GM19023 (cell line): ENCODE results near the gene NTM.

ENCODE experiments used
- ATAC-seq: cut with Tn5 transposase; IDR thresholded peaks from one replicate; pipeline ENCODE4 v1.9.1; 2021; ENCODE audit warnings: mild to moderate bottlenecking, moderate library complexity; ENCODE audit not compliant: unreplicated experiment

NTM gene

DNA sequence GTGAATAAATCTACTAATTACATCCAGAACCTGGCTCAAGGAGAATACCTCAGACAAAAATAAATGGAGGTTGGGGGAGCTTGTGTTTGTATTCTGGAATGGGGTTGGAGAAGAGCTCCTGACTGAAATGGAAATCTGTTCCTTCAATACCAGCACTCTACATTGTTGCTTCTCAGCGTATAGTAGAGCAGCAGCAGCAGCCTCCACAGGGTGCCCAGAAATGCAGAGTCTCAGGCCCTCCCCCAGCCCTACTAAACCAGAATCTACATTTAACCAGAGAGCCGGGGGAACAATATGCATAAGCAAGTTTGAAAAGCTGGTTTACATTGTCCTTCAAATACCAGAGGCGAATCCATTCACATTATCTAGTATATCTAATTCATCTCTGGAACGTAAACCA, 474.8 kb downstream of the NTM start:
- ATAC-seq: no peak

GRCh38 chr11:131849485-131849884, 479.1 kb downstream of the NTM start:
- ATAC-seq: no peak

DNA sequence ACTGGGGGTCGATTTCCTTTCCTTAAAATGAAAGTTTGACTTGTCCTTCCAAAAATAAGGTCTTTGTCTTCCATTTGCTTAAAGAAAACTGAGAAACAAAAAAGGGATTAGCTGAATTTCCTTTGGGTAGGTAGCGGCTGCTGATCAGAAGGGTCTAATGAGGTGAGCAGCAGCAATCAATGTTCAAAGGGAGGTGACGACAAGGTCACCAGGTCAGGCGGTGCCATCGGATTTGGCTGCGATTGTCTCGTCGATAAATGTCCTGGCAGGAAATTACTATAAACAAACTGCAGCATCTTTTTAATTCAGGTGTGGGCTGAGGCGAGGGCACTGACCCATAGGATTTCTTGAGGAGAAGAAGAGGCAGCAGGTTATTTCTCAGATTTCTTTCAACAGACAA, 480.1 kb downstream of the NTM start:
- no peak for ATAC-seq

DNA sequence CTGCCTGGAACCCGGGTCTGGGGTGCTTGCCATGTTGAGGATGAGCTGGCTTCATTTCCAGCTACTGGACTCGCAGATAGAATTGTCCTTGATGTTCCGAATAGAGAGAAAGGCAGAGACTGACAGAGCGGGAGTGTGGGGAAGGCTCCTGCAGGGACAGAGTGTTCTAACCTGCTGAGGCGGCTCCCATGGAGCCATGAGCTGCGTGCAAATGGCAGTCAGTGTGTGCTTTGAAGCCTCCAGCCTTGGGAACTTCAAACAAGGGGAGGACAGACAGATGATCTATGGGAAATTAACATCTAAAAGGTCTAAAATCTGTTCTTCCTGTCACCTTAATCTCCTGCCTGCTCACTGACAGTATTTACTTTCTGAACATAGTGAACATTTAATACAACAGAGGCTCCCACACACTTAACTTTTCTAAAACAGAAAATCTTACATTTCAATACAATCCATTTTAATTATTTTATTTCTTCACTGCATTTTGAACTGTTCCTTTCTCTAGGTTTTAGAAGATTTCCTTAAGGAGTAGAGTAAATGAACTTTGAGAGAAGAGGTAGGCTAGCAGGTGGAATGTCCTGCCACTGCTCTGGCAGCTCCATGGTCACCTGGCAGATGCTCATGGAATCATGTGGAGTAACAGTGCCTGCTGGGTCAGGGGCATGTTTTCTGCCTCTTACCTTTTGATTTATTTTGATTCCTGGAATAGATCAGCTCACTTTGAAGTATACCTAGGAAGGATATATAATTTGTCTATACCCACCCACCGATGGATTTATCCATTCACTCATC, 481.7 kb downstream of the NTM start:
- no peak for ATAC-seq

DNA sequence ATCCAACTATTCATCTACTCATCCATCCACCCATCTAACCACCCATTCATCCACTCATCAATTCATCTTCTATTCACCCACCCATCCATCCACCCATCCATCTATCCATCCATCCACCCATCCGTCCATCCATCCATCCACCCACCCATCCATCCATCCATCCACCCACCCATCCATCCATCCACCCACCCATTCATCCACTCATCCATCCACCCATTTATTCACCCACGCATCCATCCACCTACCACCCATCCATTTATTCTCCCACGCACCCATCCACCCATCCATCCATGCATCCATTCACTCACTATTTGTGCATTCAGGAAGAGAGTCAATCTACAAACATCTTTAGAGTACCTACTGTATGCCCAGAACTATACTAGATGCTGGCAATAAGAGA, 482.3 kb downstream of the NTM start:
- ATAC-seq: no peak

DNA sequence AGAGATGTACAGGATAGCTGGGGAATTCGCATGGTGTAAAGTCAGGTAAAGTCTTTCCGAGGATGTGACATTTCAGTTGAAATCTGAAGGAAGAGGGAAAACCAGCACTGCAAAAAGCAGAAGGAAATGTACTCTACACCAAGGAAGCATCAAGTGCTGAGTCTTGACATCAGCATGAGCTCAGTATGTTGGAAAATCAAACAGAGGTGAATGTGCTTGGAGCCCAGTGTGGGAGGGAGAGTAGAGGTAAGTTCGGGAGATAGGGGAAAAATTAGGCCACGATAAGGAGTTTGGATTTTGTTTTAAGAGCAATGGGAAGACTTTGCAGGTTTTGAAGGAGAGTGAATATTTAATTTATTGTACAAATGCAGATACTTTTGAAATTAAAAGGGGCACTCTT, 484.0 kb downstream of the NTM start:
- ATAC-seq: no peak

GRCh38 chr11:131855320-131855719, 484.9 kb downstream of the NTM start:
- no peak for ATAC-seq

DNA sequence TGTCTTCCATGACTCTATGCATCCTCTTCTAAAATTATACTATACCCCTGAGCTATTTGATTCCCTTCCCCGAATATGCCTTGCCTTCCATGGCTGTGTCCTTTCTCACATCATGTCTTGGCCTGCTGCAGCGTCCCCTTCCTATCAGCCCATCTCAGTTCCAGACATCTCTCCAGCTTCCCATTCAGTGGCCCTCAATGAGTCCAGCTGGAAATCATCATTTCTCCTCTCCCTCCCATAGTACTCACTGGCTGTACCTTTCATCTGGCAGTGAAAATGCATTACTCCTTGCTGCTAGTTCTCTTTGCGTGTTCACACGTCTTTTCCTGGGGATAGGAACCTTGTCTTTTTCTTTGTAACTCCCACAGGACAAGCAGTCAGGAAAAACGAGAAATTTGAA, 486.8 kb downstream of the NTM start:
- ATAC-seq: no peak

- ATAC-seq: no peak
Observed at GRCh38 chr11:131858505-131858904, 488.1 kb downstream of the NTM start.

DNA sequence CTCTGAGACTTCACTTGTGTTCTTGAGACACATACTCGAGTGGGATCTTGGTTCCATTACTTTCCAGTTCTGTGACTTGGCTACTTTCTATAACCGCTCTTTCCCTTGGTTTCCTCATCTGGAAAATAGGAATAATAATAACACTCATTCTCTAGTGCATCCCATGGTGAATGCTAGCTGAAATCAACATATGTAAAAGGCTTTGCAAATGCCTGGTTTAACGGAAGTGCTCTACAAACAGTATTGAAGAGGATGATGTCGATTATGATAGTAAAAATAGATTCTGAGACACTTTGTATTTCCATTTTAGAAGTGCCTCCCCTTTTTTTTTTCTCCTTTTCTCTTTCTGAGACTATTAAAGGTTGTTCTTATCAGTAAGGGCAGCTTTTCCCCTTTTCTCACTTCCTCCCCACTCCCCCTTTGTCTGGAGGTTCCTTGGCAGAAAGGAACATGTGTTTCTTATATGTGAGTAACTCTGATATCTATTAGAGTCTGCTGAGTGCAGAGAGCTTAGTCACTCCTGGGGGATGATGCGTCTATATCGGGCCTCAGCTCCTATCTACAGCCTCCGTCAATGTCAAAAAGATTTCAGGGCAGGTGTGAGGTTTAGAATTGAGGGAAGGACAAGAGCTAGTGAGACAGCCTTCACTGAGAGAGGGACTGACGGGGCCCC, 489.3 kb downstream of the NTM start:
- no peak for ATAC-seq

DNA sequence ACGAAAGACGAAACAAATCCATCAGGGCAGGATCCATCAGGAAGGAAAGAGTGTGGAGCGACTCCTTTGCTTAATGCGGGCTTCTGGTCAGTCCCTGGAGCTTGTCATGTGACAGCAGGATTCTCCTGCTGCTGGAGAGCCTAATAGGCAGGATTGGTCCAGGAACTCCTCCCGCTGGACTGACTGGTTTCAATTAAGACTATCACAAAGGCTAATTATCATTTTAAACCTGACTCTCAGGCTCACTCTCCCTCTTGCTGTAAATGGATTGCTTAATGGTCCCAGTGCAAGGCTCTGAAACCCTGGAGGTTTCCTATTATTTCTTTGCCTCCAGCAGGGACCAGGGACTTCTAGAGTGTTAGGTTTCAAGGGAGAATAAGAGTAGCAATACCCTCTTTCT, 493.8 kb downstream of the NTM start:
- no peak for ATAC-seq

GRCh38 chr11:131865860-131866259, 495.4 kb downstream of the NTM start:
- no peak for ATAC-seq

- ATAC-seq: no peak
Observed at GRCh38 chr11:131866535-131867400, 496.4 kb downstream of the NTM start.

DNA sequence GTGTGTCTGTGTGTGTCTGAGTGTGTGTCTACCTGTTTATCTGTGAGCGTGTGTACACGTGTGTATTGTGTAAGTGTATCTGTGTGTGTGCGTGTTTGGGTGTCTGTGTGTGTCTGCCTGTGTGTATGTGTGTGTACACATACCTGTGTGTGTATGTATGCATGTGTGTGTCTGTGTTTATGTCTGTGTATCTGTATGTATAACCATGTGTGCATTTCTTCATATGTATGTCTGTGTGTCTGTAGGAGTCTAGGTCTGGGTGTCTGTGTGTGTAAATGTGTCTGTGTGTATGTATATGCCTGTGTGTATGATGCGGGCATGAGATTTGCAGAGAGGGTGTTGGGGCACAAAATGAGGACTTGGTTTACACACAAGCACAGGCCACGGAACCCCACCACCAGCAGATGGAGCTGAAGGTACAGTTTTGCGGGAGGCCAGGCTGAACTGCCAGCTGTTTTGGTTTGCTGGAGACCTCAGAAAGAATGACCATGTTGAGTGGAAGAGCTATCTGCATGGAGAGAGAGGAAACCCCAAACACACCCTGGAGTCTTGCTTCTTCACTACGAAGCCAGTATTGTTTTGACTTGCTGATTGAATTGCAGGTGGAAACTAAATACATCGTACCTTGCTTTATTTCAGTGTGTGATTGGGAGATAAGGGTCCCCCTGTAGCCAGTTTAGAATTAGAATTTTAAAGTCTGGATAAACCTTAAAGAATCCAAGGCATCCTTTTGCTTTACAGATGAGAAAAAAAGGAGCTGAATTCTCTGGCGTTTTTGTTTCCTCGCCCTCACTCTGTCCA, 497.2 kb downstream of the NTM start:
- ATAC-seq: peak; percentile 75

GRCh38 chr11:131868629-131869507, 498.5 kb downstream of the NTM start:
- no peak for ATAC-seq

GRCh38 chr11:131870305-131870704, 499.9 kb downstream of the NTM start:
- ATAC-seq: no peak

GRCh38 chr11:131871006-131871405, 500.6 kb downstream of the NTM start:
- ATAC-seq: no peak

DNA sequence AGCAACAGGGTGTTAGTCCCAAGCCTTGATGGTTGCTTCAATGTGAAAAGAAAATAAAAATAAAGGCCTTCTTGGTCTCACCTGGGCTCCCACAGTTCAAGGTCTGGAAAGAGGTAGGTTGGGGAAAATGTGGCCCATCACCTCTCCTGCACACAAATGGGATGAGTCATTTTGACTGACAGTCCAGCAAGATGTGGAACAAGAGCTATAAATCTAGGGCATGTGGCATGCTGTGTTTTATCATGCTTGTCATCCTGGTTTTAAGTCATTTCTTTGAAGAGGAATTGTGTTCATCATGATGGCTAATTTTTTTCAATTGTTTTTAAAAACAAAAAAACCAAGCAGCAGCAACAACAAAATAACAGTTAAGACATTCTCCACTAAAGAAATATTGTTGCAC, 503.7 kb downstream of the NTM start:
- no peak for ATAC-seq

GRCh38 chr11:131875611-131876010, 505.2 kb downstream of the NTM start:
- no peak for ATAC-seq
